ENCODE measurements around the gene GPX4. TPM values are rescaled to one million over a fixed set of nuclear protein-coding genes. Genes with fewer than 3 reads are reported as not detected.

Gene GPX4
- total RNA-seq, 1 donor from 2014 or later: 354 TPM

GRCh38 chr19:1116726-1117581 is 13.2 kb downstream of the GPX4 start:
- TF ChIP-seq CTCF (IDR thresholded peaks at IDR 0.05): no peak
- peaks cover 9% of the 10 kb centered on the region for H3K4me1 Mint-ChIP-seq (ENCODE audit: unreplicated experiment)
- H3K36me3 Mint-ChIP-seq (ENCODE audit: unreplicated experiment): peaks cover 19% of the 10 kb centered on the region
- no peaks in the 10 kb centered on the region for H3K9me3 Mint-ChIP-seq (ENCODE audit: unreplicated experiment)
- H3K27me3 Mint-ChIP-seq (ENCODE audit: unreplicated experiment): no peaks in the 10 kb centered on the region
- H3K27ac Mint-ChIP-seq (ENCODE audit: unreplicated experiment): no peak overlapping the region
- H3K4me3 Mint-ChIP-seq (ENCODE audit: unreplicated experiment): no peak overlapping the region
- no peak for DNase-seq (ENCODE audit: extremely low spot score, unreplicated experiment)

GRCh38 chr19:1117654-1118053 is 13.9 kb downstream of the GPX4 start:
- no peak for DNase-seq (ENCODE audit: extremely low spot score, unreplicated experiment)
- H3K27me3 Mint-ChIP-seq (ENCODE audit: unreplicated experiment): no peaks in the 10 kb centered on the region
- peaks cover 19% of the 10 kb centered on the region for H3K36me3 Mint-ChIP-seq (ENCODE audit: unreplicated experiment)
- H3K4me3 Mint-ChIP-seq (ENCODE audit: unreplicated experiment): no peak overlapping the region
- no peaks in the 10 kb centered on the region for H3K9me3 Mint-ChIP-seq (ENCODE audit: unreplicated experiment)
- no peak overlapping the region for H3K27ac Mint-ChIP-seq (ENCODE audit: unreplicated experiment)
- H3K4me1 Mint-ChIP-seq (ENCODE audit: unreplicated experiment): peaks cover 9% of the 10 kb centered on the region
- TF ChIP-seq CTCF (IDR thresholded peaks at IDR 0.05): no peak

GRCh38 chr19:1118999-1119398 is 15.2 kb downstream of the GPX4 start:
- Mint-ChIP-seq H3K9me3 (ENCODE audit: unreplicated experiment) (no peaks in the 10 kb centered on the region), H3K4me3 (ENCODE audit: unreplicated experiment) (no peak overlapping the region), H3K36me3 (ENCODE audit: unreplicated experiment) (peaks cover 21% of the 10 kb centered on the region), H3K27me3 (ENCODE audit: unreplicated experiment) (no peaks in the 10 kb centered on the region), H3K4me1 (ENCODE audit: unreplicated experiment) (peaks cover 2% of the 10 kb centered on the region), H3K27ac (ENCODE audit: unreplicated experiment) (no peak overlapping the region)
- no peak for TF ChIP-seq CTCF (IDR thresholded peaks at IDR 0.05)
- no peak for DNase-seq (ENCODE audit: extremely low spot score, unreplicated experiment)

GRCh38 chr19:1119475-1120217 is 15.9 kb downstream of the GPX4 start:
- H3K27ac Mint-ChIP-seq (ENCODE audit: unreplicated experiment): no peak overlapping the region
- no peaks in the 10 kb centered on the region for H3K27me3 Mint-ChIP-seq (ENCODE audit: unreplicated experiment)
- no peak overlapping the region for H3K4me3 Mint-ChIP-seq (ENCODE audit: unreplicated experiment)
- no peak for TF ChIP-seq CTCF (IDR thresholded peaks at IDR 0.05)
- peaks cover 4% of the 10 kb centered on the region for H3K4me1 Mint-ChIP-seq (ENCODE audit: unreplicated experiment)
- H3K9me3 Mint-ChIP-seq (ENCODE audit: unreplicated experiment): no peaks in the 10 kb centered on the region
- peaks cover 21% of the 10 kb centered on the region for H3K36me3 Mint-ChIP-seq (ENCODE audit: unreplicated experiment)
- no peak for DNase-seq (ENCODE audit: extremely low spot score, unreplicated experiment)

GRCh38 chr19:1121395-1121794 is 17.6 kb downstream of the GPX4 start:
- DNase-seq (ENCODE audit: extremely low spot score, unreplicated experiment): no peak
- no peaks in the 10 kb centered on the region for H3K27me3 Mint-ChIP-seq (ENCODE audit: unreplicated experiment)
- no peak for TF ChIP-seq CTCF (IDR thresholded peaks at IDR 0.05)
- no peaks in the 10 kb centered on the region for H3K9me3 Mint-ChIP-seq (ENCODE audit: unreplicated experiment)
- peaks cover 21% of the 10 kb centered on the region for H3K36me3 Mint-ChIP-seq (ENCODE audit: unreplicated experiment)
- H3K4me3 Mint-ChIP-seq (ENCODE audit: unreplicated experiment): no peak overlapping the region
- H3K27ac Mint-ChIP-seq (ENCODE audit: unreplicated experiment): no peak overlapping the region
- peaks cover 21% of the 10 kb centered on the region for H3K4me1 Mint-ChIP-seq (ENCODE audit: unreplicated experiment)

Data from osteocyte (in vitro differentiated cells).